ENCODE results near the gene STRIT1.

GRCh38 chr3:155286736-155287135 lies 6.7 kb downstream of the STRIT1 start:
- TF ChIP-seq CTCF (conservative IDR thresholded peaks at IDR 0.05; ENCODE audit: low read length) (no peak), EZH2phosphoT487 (IDR thresholded peaks at IDR 0.05; ENCODE audit: borderline replicate concordance) (no peak)

All from Loucy (cell line).